NB4 (cell line): ENCODE data around the gene CDK5.

Experiments used
- DNase-seq: peaks from one replicate; pipeline ENCODE4 v3.0.0; 2010; ENCODE audit warnings: low read depth
- H3K4me3 ChIP-seq: one replicate; pipeline ENCODE4 v1.5.1; 2011; ENCODE audit warnings: mild to moderate bottlenecking, low read depth, low read length, moderate library complexity
- MAX ChIP-seq: IDR thresholded peaks from 2 replicates; pipeline ENCODE4 v1.6.1; 2011; ENCODE audit warnings: low read depth, low read length
- MYC ChIP-seq: IDR thresholded peaks from 2 replicates; pipeline ENCODE4 v1.6.1; 2011; ENCODE audit warnings: low read depth, low read length
- POLR2A ChIP-seq: IDR thresholded peaks from 2 replicates; pipeline ENCODE4 v1.6.1; 2011; ENCODE audit warnings: mild to moderate bottlenecking; ENCODE audit not compliant: insufficient read length; ENCODE audit errors: extremely low read depth
- TF ChIP-seq, protein P1 (sequence below): IDR thresholded peaks from one replicate; pipeline ENCODE4 v1.5.1; 2012; ENCODE audit warnings: low read depth, low read length

Gene CDK5

DNA sequence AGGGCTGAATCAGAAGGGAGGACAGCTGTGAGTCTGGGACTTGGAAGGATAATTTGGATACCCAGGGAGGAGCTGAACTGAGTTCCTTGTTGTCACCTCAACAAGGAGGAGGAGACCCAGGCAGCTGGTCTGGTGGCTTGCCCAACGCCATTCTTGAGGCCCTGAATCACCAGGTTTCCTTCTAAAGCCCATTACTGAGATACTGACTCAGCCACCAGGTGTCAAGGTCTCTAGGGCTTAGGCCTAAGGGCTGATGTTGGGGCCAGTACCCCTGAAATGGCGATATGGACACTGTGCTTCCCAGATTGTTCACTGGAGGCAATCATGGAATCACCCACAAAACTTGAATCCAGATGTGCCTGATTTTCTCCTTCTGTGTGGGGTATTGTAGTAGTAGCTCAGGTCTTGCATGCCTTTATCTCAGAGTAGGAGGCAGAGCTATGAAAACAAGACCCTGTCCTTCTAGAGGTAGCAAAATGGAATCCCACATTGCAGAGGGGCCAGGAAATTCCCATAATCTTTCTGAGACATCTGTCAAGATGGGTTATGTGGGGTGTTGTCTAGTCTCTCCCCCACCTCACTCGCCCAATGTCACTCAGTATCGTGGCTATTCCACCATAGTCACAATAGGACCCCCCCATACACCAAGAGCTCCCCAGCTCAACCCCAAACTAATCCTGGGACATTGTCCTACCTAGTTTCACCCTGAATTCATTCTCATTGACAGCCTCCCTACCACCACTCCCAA lies 31.6 kb downstream of the CDK5 start:
- TF ChIP-seq POLR2A (no peak), MYC (no peak), MAX (no peak)
- TF ChIP-seq, protein P1, sequence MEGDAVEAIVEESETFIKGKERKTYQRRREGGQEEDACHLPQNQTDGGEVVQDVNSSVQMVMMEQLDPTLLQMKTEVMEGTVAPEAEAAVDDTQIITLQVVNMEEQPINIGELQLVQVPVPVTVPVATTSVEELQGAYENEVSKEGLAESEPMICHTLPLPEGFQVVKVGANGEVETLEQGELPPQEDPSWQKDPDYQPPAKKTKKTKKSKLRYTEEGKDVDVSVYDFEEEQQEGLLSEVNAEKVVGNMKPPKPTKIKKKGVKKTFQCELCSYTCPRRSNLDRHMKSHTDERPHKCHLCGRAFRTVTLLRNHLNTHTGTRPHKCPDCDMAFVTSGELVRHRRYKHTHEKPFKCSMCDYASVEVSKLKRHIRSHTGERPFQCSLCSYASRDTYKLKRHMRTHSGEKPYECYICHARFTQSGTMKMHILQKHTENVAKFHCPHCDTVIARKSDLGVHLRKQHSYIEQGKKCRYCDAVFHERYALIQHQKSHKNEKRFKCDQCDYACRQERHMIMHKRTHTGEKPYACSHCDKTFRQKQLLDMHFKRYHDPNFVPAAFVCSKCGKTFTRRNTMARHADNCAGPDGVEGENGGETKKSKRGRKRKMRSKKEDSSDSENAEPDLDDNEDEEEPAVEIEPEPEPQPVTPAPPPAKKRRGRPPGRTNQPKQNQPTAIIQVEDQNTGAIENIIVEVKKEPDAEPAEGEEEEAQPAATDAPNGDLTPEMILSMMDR: no peak
- DNase-seq: no peak
- no peak overlapping the region for H3K4me3 ChIP-seq

GRCh38 chr7:151024435-151025056 lies 33.2 kb downstream of the CDK5 start, which contains the start of gene ATG9B:
Gene ATG9B, minus strand, starts transcription at chr7:151024494. Its CDS starts 71 bp downstream, at chr7:151024423.
- no peak within 1 kb of the TSS for H3K4me3 ChIP-seq
- DNase-seq: no peak
- TF ChIP-seq POLR2A: no peak
- no peak for TF ChIP-seq MAX
- TF ChIP-seq MYC: no peak
- TF ChIP-seq, protein P1: no peak

DNA sequence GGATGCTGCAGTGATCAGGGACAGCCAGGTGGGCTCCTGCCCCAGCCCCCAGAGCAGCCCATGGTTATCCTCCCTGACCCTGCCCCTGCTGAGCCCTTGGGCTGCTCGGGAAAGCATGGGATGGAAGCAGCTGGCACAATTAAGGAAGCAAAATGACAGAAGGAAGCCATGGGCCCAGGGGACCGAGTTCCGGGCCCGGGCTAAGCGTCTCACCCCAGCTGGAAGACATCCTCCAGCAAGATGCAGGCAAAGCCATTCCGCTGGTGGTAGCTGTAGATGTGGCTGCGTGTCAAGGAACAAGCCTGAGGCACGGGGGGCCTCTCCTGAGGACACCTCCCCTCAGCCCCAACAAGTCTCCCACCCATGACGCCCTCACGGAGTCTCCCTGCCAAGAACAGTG lies 34.5 kb downstream of the CDK5 start:
- DNase-seq: no peak
- no peak overlapping the region for H3K4me3 ChIP-seq
- no peak for TF ChIP-seq POLR2A

DNA sequence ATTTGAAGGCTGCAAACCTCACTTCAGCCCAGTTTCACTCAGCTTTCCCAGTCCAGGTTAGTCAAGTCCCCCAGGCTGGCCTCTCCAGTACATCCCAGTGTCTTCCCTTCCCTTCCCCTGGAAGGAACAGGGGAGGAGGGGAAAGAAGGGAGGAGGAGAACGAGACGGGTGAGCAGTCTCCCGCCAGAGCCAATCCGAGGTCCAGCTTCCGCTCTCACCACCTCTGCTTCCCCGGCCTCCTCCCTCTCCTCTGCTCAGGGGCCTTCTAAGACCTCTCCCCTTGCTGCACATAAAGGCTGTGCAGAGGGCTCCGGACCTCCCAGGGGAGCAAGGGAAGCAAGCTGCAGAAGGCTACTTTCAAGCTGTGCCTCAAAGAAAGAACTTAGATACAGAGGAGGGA lies 37.5 kb downstream of the CDK5 start:
- H3K4me3 ChIP-seq: no peak overlapping the region
- DNase-seq: no peak

DNA sequence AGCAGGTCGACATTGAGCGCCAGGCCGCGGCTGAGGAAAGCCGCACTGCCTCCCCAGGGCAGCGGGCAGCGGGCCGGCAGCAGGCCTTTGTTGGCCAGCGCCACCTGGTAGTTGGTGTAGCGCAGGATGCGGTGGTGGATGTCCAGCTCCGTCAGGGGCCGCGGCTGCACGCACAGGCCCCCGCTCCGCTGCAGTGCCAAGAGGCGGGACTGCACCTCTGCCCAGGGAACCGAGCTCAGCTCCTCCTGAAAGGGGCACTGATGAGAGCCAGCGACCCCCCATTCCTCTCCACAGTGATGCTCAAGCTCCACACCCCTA lies 38.6 kb downstream of the CDK5 start:
- DNase-seq: no peak
- TF ChIP-seq POLR2A: no peak
- TF ChIP-seq MAX: no peak
- no peak for TF ChIP-seq MYC
- TF ChIP-seq, protein P1: no peak
- no peak overlapping the region for H3K4me3 ChIP-seq

More for the DNA sequence above, 37.5 kb downstream of the CDK5 start:
- no peak for TF ChIP-seq POLR2A
- TF ChIP-seq, protein P1: no peak

GRCh38 chr7:151018421-151019129 lies 39.1 kb downstream of the CDK5 start:
- TF ChIP-seq, protein P1: no peak
- TF ChIP-seq POLR2A (no peak), MYC (no peak), MAX (no peak; the same call in none of the 2 replicates)
- no peak for DNase-seq
- H3K4me3 ChIP-seq: no peak overlapping the region
